IPS-NIHi7 (cell line): Measurements from ENCODE around the gene ZBTB17.
A peak's percentile ranks its signal among the peaks of the same experiment; 100 is the strongest.
"Not testable (repeated sequence)": the region's sequence is repeated elsewhere in the genome, so short reads cannot be mapped to it uniquely, and the experiment has no call there.

Experiments used
- DNase-seq: peaks from one replicate; pipeline ENCODE4 v3.0.0; 2012; ENCODE audit warnings: mixed read lengths; ENCODE audit errors: extremely low spot score

Gene ZBTB17

DNA sequence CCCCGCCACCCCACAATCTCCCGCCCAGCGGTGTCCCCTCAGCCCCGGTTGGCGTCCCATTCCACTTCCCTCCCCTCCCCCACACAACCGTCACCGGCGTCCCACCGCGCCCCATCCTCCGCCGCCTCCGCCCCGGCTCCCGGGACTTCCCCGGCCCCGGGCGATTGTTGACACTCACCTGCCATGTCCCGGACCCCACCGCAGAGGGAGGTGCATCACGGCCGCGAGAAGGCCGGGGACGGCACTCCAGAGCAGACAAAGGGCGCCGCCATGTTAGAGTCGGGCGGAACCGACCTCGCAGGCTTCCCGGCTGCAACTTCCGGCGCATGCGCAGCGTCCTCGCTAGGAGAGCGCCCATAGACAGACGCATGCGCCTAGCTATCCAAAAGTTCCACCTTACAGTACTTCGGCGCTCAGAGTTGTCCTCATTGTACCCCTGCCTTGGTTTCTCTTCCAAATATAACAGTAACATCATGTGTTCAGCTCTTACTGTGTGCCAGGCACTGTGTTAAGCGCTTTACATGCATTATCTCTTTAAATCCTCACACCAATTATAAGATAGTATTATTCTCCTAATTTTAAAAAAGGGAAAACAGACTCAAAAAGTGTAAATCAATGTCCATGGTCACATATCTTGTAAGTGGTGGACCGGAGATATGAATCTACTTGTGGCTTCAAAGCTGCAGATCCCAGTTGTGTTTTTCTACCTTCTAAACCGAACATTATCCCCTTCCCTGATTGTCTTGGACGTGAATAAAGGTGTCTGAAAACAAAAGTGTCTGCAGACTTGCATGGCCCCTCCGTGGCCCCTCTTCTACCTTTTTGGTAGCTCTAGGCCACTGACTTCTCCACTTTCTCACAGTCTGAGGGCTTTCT is at the start of gene ZBTB17:
ZBTB17 (minus strand) TSS at position 297 of the 876 bp plus-strand sequence. CDS start 27,606 bp downstream, outside the sequence.
- DNase-seq, result peak; percentile 97

DNA sequence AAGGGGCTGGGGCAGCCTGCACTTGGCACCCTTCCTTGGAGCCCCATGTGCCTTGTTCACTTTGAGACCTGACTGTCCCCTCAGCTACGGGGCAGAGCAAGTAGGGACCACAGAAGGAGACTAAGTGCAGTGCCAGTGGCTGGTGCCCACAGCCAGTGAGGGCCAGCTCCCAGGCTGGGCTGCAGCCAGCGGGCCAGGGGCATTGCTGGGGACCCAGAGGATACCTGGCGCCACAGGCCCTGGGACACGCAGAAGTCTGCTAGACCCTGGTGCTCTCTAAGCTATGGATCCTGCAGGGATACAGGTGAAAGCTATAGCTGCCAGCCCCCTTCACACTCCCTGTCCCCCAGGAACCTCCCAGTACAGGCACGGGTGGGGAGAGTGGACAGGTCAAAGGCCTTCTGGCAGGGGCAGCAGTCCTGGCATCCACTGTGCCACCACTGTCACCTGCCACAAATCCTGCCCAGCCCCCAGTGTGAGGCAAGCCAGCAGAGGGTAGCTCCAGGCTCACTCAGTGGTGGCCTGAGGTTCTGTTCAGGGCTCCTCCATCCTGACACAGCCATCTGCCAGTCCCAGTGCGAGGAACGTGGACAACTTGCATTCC is 47.3 kb upstream of the ZBTB17 start:
- DNase-seq, result no peak

DNA sequence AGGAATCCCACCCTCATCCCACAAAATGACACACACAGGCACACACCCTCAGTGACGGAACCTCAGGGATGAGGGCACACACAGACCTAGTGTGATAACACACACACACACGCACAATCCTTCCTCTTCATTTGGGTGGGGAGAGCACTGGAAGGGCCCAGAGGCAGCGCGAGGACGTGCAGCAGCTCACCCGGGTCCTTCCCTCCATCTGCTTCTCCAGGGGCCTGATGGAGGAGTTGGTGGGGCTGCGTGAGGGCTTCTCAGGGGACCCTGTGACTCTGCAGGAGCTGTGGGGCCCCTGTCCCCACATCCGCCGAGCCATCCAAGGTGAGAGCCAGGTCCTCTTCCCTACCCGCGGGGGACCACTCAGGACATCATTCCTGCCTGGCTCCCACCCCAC is 46.5 kb upstream of the ZBTB17 start:
- no peak for DNase-seq

DNA sequence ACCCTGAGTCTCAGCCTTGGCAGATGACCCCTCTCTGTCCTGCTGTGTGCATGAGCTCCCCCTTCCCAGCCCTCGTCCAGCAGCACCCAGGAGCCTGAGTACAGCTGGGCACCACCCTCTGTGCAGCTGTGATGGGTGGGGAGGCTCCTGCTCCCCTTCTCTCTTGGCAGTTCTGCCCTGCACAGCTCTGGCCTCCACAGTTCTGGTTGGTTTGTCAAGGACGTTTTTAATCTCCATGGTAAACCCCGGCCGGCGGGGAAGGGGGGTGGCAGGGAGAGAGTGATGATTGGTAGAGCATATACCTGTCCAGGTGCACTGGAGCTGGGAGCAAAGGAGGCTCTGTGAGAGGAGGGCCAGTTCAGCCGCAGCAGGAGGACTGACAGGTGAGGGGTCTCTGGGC is 45.8 kb upstream of the ZBTB17 start, which contains the start of gene CLCNKA:
CLCNKA (plus strand) TSS at position 356 of the 400 bp plus-strand sequence. CDS start 584 bp downstream, outside the sequence.
- no peak for DNase-seq

DNA sequence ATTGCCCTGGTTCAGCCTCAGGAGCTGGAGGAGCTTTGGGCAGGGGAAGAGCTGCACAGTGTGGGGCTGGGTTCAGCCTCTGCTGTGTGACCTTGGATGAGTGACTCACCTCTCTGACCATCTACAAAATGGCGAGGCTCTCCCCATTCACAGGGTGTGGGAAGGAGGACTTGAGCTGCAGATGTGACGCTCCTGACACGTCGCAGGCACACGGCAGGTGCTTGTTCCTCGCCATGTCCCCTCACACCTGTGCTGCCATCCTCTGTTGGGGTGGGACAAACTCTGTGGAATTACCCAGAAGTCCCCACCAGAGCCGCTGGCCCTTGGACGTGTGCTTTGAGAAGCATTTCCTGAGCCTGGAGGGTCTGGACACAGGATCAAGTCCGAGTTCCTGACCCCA is 45.0 kb upstream of the ZBTB17 start:
- not testable (repeated sequence) for DNase-seq

DNA sequence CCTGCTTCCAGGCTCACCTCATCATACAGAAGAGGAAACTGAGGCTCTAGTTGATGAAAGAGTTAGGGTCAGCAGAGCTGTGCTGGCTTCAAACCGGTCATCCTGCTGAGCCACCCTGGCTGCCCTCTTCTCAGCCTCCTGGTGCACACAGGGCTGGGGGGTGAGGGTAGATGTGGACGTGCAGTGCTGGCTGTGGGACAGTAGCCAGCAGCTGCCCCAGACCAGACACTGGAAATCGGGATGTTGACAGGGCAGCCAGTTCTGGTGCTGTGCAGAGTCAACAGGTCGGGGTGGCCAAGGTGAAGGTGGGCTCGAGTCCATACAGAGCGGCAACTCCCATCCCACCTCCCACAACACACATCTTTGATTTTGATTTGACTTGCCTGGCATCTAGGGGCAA is 44.4 kb upstream of the ZBTB17 start:
- DNase-seq, result no peak

DNA sequence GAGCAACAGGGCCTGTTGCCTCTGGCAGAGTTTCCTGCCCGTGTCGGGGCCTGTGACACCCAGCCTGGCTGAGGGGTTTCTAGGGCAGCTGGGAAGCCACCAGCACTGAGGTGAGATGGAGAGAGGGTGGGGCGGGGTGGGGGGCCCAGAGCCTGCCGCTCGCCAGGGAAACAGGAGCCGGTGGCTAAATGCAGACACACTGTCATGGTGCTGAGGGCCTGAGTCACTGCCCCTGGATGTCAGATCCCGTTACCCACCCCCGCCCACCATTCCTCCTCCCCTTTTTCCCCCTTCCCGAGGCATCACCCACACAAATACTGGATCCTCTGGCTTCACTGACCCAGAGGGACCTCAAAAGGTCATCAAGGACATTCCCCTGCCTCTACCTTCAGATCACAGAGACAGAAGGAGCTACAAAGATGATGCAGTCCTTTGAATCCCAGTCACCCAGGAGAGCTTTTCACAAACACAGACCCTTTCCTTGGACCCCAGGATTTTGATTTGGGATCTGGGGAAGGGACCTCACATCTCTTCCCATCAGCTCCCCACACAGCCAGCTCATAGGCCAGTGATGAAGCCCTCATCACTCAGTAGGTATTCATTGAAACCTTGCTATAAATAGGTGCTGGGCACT is 43.9 kb upstream of the ZBTB17 start:
- no peak for DNase-seq

DNA sequence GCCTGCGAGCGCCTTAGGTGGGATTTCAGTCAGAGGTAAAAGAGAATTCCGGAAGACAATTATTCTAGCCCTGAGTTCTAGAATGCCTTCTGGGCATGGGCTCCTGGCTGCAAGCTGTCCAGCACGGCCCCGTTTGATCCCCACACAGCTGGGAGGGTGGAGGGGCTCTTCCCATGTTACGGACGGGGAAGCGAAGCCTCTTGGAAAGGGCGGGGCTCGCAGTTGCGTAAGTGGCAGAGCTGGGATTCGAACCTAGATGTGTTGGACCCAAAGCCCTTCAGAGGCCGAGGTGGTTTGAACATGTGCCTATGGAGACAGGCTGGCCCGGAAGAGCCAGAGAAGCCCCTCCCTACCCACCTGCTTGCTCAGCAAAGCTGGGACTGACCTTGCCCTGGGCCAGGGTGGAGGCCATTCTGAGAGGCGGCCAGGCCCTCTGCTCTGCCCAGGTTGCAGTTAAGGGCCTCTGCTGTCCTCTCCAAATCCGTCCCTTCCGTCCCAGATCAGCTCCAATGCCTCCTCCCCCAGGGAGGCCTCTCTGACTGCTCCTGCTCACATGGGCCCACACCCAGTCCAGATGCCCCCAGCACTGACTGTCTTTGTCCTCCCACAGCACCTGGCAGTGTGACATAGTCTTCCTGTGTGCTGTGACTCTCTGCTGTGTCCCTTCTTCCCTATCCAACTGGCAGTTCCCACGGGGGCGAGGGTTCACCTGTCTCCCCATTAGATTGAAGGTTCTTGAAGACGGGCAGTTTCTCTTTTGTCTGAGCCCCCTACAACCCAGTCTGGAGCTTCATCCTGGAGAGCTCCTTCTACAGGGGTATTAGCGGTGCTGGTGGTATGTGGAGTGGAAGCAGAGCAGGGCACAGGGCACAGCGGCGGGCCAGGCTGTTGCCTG is 43.1 kb upstream of the ZBTB17 start:
- DNase-seq, result no peak

DNA sequence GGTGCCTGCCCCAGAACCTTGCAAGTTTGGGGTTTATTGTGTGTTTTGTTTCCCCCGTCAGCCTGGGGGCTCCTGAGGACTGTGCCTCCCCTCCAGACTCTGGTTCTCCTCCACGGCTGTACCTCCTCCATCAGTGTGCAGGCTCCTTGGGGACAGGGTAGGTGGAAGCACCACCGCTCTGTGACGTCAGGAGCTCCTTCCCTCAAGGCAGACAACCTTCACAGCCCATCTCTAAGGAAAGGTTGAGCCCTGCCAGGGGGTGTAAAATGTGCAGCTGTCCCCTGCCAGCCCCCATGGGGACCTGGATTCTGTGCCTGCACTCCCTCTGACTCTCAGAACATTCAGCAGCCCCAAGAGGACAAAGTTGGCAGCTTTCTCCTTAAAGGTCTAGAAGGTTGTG is 42.4 kb upstream of the ZBTB17 start:
- no peak for DNase-seq

DNA sequence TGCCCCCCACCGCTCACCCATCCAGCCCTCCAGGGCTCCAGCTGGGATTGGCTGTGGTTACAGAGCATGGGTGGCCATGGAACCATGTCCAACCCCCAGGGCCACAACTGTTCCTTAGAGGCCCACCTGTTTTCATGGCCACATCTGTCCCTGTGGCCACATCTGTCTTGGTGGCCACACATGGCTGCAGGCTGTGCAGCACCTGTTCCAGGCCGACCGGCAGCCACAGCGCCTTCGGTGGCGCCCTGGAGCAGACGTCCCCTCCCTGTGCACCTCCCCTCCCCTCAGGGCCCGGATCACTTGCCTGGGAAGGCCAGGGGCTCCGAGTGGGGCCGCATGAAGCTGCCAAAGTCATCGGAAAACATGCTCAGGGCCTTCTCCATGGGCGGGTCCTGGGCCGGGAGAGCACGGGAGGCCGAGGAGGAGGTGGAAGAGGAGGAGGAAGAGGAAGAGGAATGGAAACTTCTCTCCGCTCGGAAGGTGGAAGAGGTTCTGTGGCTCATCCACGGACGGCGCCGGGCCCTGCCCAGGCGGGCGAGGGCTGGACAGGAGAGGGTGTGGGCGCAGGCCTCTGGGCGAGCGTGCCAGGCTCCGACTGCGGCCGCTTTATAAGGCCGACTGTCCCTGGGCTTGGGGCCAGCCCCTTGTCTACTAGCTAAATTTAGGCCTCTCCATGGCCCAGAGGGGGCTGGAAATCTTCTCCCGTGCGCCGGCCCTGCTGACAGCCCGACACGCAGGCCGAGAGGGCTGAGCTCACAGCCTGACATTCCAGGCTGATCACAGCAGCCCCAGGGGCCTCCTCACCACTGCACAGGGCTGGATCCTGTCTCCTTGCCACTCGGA is 41.8 kb upstream of the ZBTB17 start, which contains the start of gene HSPB7:
HSPB7 (minus strand) TSS at position 583 of the 843 bp plus-strand sequence; CDS start at position 503, 80 bp downstream.
- DNase-seq, result peak; percentile 74

DNA sequence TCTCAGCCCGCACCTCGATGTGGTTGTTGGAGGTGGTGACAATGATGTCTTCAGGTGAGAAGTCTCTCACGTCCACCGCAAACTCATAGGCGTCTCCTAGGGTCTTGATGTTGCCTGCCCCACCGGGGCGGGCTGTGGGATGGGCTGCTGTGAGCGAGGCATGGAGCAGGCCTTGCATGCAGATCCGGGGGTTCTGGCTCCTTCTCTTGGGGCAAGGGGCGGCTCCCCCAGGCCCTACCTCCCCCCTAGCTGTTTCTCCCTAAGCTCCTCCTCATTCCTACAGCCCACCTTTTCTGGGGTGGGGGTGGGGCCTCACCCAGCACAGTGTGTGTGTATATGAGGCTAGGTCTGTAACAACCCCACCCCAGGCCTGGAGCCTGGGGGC is 41.2 kb upstream of the ZBTB17 start:
- DNase-seq, result no peak

DNA sequence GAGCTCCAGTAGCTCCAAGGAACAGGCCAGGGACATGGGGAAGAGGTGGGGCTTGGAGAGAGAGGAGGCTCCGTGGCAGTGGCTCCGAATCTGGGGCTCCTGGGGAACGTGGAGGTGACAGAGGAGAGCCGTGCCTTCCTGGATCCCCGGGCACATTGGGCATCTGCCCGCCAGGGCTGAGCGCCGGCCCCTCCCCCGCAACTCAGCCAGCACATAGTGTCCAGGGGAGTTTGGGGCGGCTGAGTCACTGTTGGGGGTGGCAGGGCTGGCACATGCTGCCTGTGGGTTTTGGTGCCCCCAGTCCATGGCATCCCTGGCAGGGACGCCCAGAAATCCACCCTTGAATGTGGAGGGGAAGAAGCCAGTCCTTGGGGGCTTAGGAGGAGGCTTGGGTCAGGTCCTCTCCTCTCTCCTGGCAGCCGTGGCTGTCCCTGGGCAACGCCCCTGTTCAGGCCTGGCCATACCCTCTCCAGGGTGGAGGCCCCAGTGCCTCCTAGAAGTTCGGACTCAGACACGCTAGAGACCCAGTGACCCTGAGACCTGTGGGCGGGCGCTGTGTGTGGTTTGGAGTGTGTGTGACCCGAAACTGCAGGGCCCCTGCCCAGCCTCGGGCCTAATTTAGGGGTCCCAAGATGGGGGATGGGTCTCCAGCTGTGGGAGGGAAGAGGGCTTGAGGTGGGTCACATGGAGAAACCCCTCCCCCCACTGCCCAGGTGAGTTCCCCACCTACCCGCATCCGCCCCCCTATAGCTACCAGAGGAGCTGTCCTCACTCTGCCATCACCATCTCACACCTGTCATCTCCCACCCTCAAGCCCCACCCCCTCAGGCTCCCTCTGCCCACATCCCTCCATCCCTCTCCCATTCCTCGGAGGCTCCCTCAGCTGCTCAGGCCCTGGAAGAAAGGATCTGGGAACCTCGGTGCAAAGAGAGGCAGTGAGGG is 40.3 kb upstream of the ZBTB17 start:
- DNase-seq, result no peak

DNA sequence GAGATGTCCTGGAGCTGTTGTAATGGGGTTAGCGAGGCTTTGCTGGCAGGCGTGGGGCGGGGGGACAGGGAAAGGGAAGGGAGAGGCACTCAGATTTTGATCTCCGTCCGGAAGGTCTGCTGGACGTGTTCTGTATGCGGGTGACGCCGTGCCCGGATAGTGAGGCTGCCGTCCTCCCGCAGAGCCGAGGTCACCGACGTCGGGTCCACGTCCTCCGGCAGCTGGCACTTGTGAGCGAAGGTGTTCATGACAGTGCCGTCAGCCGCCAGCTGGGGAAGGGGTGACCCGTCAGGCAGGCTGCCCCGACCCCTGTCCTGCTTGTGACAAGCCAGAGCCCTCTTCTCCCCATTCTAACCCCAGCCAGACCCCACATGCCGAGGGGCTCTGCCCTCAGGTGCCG is 39.6 kb upstream of the ZBTB17 start:
- no peak for DNase-seq

DNA sequence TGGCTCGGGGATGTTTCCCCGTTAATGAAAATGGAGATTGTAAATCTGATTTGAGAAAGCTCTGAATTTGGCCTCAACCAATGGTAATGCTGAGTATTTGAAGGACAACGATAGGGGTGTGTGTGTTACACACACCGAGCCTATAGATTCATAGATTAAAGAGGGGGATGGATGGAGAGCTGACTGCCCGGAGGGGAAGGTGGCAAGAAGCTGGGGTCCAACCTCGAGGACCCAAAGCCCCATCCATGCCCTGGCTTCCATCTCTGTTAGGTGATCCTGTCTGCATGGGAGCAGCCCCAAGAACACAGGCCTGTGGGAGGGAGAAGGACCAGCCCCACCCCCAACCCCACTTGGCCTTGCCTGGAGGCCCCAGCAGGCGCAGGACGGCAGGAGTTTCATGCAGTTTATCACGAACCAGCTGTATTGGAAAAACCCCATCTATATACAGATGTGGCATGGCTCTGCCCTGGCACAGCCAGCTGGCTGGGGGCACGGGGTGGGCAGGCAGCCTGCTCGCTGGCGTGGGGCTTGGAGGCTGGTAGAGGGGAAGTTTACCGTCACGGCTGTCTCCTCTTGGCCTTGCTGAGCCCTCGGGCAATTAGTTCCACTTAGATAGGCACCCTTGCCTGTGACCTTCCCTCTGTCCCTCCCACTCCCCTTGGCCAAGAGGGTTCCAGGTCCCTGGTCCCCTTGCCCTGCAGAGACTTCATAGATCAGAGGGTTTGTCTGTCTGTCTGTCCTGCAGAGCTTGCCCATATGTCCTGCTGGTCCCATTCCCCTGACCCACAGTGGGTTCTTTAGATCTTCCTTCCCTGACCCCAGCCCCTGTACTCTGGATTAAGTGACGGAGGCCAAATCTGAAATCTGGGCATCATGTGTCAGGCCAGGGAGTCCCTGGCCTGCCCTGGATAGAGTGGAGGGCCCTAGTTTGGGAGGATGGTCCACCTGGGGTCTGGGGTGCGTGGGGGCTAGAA is 38.9 kb upstream of the ZBTB17 start:
- DNase-seq, result no peak

DNA sequence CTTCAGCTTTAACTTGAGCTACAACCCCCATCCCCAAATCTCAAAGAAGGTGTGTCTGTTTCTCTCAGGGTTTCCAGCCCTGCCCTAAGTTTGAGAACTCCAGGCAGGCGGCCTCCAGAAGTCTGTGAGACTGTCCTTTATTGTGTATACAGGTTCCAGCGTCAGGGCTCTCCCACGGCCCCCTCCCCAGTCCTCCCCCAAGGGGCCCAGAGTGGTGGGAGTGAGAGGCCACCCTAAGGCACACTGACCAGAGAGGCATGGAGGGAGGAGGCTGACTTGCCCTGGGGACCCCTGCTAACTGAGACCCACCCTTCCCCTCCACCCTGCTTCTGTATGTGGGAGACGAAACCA is 38.0 kb upstream of the ZBTB17 start:
- no peak for DNase-seq

DNA sequence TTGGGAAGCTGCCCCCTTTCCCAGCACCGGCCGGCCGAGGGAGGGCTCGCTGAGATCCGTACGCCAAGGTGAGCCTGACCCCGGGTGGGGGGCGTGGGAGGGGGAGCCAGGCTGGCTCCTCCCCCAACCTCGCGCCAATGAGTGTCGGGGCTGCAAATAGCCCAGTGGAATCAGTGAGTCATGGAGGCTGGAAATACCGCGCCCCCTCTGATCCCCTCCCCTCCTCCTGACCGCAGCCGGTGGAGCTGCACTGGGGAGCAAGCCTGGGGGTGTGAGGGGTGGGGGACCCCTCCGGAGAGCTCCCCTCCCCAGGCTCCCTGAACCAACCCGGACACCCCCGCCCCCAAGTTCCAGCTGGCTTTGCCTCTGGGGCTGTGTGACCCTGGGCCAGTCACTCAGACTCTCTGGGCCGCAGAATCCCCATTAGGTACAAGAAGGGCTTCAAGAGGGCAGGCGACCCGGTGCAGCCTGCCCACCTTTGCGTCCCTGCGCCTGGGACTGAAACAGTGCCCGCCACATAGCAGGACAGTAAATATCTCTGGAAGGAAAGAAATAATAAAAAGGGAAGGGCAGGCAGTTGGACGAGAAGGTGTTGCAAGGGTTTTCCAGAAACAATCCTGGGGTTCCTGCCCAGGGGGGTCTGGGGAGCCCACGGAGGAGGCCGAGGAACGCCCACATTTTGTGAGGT is 37.5 kb upstream of the ZBTB17 start:
- peak; percentile 89 for DNase-seq

DNA sequence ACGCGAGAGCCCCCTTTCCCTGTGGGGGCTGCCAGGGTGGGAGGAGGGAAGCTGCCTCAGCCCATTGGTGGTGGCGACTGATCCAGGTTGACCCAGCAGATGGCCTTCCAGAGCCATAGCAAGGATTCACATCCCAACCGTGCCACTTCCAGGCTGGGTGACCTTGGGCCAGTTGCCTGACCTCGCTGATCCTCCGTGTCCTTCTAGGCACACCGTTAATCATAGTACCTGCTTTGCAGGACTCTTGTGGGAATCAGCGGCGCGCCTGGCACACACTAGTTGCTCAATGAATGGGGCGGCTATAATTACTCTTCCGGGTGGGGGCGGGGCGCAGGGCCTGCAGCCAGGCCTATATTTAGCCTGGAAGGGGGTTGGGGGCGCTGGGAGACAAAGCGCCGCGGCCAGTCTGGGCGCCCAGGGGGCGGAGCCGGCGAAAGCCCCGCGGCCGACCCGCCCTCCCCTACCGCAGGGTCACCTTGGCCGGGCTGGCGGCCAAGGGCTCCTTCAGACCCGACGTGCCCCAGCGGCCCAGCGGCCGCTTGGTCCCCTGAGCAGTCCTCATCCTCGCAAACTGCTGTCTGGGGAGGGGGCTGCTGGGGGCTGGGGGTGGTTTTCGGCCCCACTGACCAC is 36.8 kb upstream of the ZBTB17 start:
- peak; percentile 87 for DNase-seq
